OCI-LY3 (cell line): Measurements from ENCODE around the gene PHF10.

ENCODE experiments used
- EZH2phosphoT487 ChIP-seq: fragments of 200-600 bp; shearing (Covaris generic); IDR thresholded peaks from 2 replicates; pipeline ENCODE4 v1.6.1; 2018; ENCODE audit warnings: antibody characterized with exemption, mixed run types, low read depth
- TF ChIP-seq, protein P1 (sequence below): fragments of 200-600, 300-600 bp; sonication (generic); IDR thresholded peaks from 2 replicates; pipeline ENCODE4 v1.5.1; 2014; ENCODE audit warnings: antibody characterized with exemption, low read length, low read depth

DNA sequence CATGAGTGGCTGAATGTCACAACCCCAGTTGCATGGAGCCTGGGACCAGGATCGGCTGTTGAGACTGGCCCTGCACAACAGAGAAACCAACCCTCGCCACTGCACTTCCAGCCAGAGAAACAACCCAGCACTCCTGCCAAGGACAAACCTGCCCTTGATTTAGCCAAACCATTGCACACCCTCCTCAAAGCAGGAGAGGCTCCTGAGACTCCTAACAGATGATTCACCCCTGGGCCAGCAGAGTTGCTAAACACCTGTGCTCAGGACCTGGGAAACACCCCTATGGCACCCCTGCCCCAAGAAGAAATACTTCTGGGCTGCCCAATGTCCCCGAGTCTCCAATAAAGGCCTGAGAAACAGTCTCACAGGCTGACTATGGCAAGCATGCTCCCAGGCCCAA is 40.2 kb downstream of the PHF10 start:
- TF ChIP-seq, protein P1, sequence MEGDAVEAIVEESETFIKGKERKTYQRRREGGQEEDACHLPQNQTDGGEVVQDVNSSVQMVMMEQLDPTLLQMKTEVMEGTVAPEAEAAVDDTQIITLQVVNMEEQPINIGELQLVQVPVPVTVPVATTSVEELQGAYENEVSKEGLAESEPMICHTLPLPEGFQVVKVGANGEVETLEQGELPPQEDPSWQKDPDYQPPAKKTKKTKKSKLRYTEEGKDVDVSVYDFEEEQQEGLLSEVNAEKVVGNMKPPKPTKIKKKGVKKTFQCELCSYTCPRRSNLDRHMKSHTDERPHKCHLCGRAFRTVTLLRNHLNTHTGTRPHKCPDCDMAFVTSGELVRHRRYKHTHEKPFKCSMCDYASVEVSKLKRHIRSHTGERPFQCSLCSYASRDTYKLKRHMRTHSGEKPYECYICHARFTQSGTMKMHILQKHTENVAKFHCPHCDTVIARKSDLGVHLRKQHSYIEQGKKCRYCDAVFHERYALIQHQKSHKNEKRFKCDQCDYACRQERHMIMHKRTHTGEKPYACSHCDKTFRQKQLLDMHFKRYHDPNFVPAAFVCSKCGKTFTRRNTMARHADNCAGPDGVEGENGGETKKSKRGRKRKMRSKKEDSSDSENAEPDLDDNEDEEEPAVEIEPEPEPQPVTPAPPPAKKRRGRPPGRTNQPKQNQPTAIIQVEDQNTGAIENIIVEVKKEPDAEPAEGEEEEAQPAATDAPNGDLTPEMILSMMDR = no peak
- no peak for TF ChIP-seq EZH2phosphoT487
